SJCRH30 (cell line): ENCODE measurements around the gene MED29. TPM values are rescaled to one million over a fixed set of nuclear protein-coding genes. Genes with fewer than 3 reads are reported as not detected.

Experiments used
- DNase-seq, 2 experiments: peaks; one replicate each; pipeline ENCODE4 v3.0.0-alpha.2; 2015 to 2020
- H3K27ac ChIP-seq: fragments of 250-450 bp; sonication (Bioruptor Pico); 2 replicates; pipeline ENCODE4 v1.5.1; 2020; ENCODE audit warnings: mild to moderate bottlenecking, moderate library complexity
- H3K27me3 ChIP-seq: fragments of 250-450 bp; sonication (Bioruptor Pico); 2 replicates; pipeline ENCODE4 v1.5.1; 2020; ENCODE audit warnings: mild to moderate bottlenecking, moderate library complexity
- H3K36me3 ChIP-seq: fragments of 250-450 bp; sonication (Bioruptor Pico); 2 replicates; pipeline ENCODE4 v1.5.1; 2020; ENCODE audit warnings: mild to moderate bottlenecking, moderate library complexity
- H3K4me1 ChIP-seq: fragments of 250-450 bp; sonication (Bioruptor Pico); 2 replicates; pipeline ENCODE4 v1.5.1; 2020; ENCODE audit warnings: mild to moderate bottlenecking, moderate library complexity
- H3K4me3 ChIP-seq: fragments of 250-450 bp; sonication (Bioruptor Pico); 2 replicates; pipeline ENCODE4 v1.5.1; 2020; ENCODE audit warnings: mild to moderate bottlenecking, moderate library complexity
- H3K9me3 ChIP-seq: fragments of 250-450 bp; sonication (Bioruptor Pico); replicated peaks from 2 replicates; pipeline ENCODE4 v1.5.1; 2020; ENCODE audit warnings: mild to moderate bottlenecking, moderate library complexity
- total RNA-seq: library from RNA; depleted of rRNA; stranded (reverse); fragments of >200 nt; shearing (Covaris generic); gene quantifications from 2 replicates; pipeline ENCODE4 v1.2.3, GENCODE V29; 2014

Gene MED29
- total RNA-seq, 1 experiment from 2014 or later = 31.9 TPM

GRCh38 chr19:39401549-39402345 lies 10.6 kb downstream of the MED29 start:
- Histone ChIP-seq H3K27ac (no peak overlapping the region; the same call in 1 of the 2 replicates), H3K4me1 (peaks cover 12% of the 10 kb centered on the region), H3K9me3 (no peaks in the 10 kb centered on the region), H3K4me3 (peak overlapping the region; percentile 68), H3K36me3 (no peaks in the 10 kb centered on the region), H3K27me3 (no peaks in the 10 kb centered on the region)
- no peak for DNase-seq

DNA sequence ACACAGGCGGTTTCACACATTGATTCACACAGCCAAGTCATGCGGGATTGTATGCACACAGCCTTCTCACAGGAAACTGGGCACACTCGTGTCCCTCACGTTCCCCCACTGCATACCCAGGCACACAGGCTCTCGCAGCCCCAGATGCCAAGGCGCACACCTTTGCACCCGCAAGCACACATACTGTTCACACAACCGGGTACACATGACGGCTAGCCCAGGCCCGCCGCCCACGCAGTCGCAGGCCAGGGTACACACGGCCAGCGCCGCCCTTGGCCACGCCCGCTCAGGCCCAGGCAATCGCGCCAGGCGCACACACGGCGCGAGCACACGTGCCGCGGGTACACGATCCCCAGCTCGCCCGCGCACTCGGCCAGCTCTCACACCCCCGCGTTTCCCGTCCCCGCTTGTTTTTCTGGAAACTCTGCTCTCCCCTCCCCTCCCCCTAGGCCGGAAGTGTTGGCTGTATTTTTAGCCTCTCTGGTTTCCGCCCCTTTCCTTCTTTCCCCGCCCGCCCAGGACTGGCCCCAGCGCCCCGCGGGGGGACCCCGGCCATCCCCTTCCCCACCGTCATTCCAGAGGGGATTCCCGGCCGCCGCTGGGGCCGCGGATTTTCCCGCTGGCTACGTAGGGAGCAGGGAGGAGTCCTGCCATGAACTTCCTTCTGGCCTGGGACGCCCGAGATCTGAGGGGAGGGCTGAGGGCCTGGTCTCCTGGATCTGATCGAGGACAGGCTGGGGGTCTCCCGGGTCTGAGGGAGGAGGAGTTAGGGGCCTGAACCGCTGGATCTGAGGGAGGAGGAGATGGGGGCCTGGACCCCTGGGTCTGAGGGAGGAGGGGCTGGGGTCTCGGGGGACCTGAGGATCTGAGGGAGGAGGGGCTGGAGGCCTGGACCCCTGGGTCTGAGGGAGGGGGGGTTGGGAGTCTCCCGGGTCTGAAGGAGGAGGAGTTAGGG lies 11.4 kb downstream of the MED29 start:
- DNase-seq = peak; percentile 91
- Histone ChIP-seq H3K36me3 (no peaks in the 10 kb centered on the region), H3K4me3 (peak overlapping the region; percentile 68), H3K27me3 (no peaks in the 10 kb centered on the region), H3K4me1 (peaks cover 9% of the 10 kb centered on the region), H3K27ac (peak overlapping the region; percentile 79), H3K9me3 (no peaks in the 10 kb centered on the region)

DNA sequence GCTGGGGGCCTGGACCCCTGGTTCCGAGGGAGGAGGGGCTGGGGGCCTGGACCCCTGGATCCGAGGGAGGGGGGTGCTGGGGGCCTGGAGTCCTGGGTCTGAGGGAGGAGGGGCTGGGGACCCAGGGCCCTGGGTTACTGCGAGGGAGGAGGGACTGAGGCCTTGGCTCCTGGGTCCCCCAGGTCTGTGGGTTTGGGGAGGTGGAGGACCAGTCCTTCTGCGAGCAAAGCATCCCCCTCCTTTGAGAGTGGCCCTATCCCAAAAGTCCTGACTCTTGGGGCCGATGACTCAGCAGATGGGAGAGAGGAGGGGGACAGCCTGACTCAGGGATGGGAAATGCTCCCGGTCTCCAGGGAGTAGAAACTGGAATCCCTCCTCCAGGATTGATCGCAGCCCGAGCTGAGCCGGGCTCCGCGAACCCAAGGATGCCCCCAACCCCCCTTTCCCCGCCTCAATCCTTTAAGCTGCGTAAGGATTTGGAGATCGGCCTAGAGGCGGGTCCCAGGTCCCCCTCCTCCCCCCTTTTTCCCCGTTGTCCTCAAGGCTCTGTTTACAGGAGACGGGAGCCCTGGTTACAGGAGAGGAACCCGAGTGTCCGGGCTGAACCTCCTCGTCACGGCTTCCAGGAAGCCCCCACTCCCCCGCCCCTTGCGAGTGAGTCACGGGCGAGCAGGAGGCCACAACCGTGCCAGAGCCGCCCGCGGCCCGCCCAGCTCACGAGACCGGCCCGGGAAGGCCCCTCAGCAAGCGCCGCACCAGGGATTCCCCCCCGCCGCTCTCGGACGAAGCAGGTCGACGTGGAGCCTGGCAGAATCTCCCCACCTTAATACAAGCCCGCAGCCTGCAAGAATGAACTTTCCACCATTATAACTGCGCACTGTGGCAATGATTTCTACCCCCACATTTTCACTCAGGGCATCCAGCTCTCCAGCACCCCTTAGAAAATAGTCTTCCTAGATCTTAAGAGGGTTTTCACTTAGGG lies 12.4 kb downstream of the MED29 start:
- H3K36me3 ChIP-seq = no peaks in the 10 kb centered on the region
- peak overlapping the region; percentile 79 for H3K27ac ChIP-seq
- H3K4me3 ChIP-seq = peak overlapping the region; percentile 68
- H3K27me3 ChIP-seq = no peaks in the 10 kb centered on the region
- no peaks in the 10 kb centered on the region for H3K9me3 ChIP-seq
- peaks cover 9% of the 10 kb centered on the region for H3K4me1 ChIP-seq
- peak; percentile 95 to 96 for DNase-seq

- no peaks in the 10 kb centered on the region for H3K27me3 ChIP-seq
- H3K36me3 ChIP-seq = no peaks in the 10 kb centered on the region
- no peak overlapping the region for H3K4me3 ChIP-seq
- H3K27ac ChIP-seq = no peak overlapping the region
- DNase-seq = no peak
- peaks cover 15% of the 10 kb centered on the region for H3K4me1 ChIP-seq
- H3K9me3 ChIP-seq = no peaks in the 10 kb centered on the region
Observed at GRCh38 chr19:39405261-39405957, 14.2 kb downstream of the MED29 start.

- no peak overlapping the region; the same call in 1 of the 2 replicates for H3K27ac ChIP-seq
- H3K9me3 ChIP-seq = no peaks in the 10 kb centered on the region
- H3K4me3 ChIP-seq = peak overlapping the region; percentile 96
- peaks cover 18% of the 10 kb centered on the region for H3K4me1 ChIP-seq
- H3K36me3 ChIP-seq = no peaks in the 10 kb centered on the region
- peak in 1 of 2 experiments; percentile 77 for DNase-seq
- H3K27me3 ChIP-seq = no peaks in the 10 kb centered on the region
Observed at GRCh38 chr19:39405958-39406655, 14.9 kb downstream of the MED29 start.

DNA sequence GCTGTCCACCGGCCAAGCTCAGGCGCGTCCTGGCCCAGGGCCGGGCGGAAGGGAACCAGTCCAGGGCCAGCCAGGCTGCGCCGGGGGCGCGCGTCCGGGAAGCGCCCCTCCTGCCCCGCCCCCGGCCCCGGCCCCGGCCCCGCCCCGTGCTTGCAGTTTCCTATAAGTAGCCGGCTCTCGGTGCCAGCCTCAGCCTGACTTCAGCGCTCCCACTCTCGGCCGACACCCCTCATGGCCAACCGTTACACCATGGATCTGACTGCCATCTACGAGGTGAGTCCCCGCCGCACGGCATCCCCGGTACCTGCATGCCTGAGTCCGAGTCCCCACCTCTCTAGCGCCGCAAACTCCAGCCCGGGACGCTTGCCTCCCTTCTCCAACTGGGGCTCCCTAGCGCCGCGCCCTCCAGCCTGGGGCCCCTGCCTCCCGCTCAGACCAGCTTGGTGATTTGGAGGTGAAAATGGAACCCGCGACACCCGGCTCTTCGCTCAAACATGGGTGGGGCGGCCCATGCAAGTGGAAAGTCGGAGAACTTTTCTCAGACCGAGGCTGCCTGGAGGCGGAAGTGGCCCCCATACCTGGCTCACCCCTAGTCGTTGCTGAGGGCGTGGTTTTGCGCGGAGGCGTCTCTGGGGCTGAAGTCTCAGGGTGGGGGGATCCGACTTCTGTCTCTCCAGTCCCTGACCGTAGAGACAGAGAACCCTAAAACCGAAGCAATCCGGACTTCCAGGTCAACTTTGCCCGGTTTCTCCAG lies 15.7 kb downstream of the MED29 start, which contains the start of gene ZFP36:
Gene ZFP36 (plus strand): TSS at position 192 of the 754 bp plus-strand sequence. CDS start 58 bp downstream, at position 250.
- H3K27me3 ChIP-seq = no peaks in the 10 kb centered on the region

DNA sequence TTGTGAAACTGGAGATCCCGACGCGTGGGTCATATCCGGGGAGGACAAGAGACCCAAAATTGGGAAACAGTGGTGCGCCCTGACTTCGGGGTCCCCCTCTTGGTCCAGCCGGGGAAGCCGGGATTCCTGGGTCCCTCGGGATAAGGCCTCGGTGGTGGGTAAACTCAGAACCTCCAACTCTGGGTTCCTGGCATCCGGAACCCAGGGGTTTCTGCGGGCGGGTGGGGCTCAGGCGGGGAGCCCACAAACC lies 16.2 kb downstream of the MED29 start:
- H3K27ac ChIP-seq = no peak overlapping the region; the same call in 1 of the 2 replicates
- H3K4me3 ChIP-seq = peak overlapping the region; percentile 96
- no peaks in the 10 kb centered on the region for H3K9me3 ChIP-seq
- no peaks in the 10 kb centered on the region for H3K27me3 ChIP-seq
- H3K36me3 ChIP-seq = no peaks in the 10 kb centered on the region
- no peak for DNase-seq
- H3K4me1 ChIP-seq = peaks cover 21% of the 10 kb centered on the region

More for the DNA sequence above, 15.7 kb downstream of the MED29 start, which contains the start of gene ZFP36:
- Histone ChIP-seq H3K4me1 (peaks cover 23% of the 10 kb centered on the region), H3K9me3 (no peaks in the 10 kb centered on the region), H3K27ac (peak within 1 kb of the TSS; percentile 32; the same call in 1 of the 2 replicates), H3K36me3 (no peaks in the 10 kb centered on the region), H3K4me3 (peak within 1 kb of the TSS; percentile 96)
- DNase-seq = peak; percentile 83 to 90

DNA sequence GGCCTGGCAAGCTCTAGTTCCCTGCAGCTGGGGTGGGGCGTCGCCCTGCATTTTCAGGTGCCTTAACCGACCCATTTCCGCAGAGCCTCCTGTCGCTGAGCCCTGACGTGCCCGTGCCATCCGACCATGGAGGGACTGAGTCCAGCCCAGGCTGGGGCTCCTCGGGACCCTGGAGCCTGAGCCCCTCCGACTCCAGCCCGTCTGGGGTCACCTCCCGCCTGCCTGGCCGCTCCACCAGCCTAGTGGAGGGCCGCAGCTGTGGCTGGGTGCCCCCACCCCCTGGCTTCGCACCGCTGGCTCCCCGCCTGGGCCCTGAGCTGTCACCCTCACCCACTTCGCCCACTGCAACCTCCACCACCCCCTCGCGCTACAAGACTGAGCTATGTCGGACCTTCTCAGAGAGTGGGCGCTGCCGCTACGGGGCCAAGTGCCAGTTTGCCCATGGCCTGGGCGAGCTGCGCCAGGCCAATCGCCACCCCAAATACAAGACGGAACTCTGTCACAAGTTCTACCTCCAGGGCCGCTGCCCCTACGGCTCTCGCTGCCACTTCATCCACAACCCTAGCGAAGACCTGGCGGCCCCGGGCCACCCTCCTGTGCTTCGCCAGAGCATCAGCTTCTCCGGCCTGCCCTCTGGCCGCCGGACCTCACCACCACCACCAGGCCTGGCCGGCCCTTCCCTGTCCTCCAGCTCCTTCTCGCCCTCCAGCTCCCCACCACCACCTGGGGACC lies 16.6 kb downstream of the MED29 start:
- DNase-seq = no peak
- Histone ChIP-seq H3K27me3 (no peaks in the 10 kb centered on the region), H3K4me1 (peaks cover 19% of the 10 kb centered on the region), H3K9me3 (no peaks in the 10 kb centered on the region), H3K36me3 (no peaks in the 10 kb centered on the region), H3K4me3 (peak overlapping the region; percentile 96), H3K27ac (no peak overlapping the region)

GRCh38 chr19:39408392-39409207 lies 17.4 kb downstream of the MED29 start:
- no peak overlapping the region for H3K27ac ChIP-seq
- no peaks in the 10 kb centered on the region for H3K27me3 ChIP-seq
- H3K36me3 ChIP-seq = no peaks in the 10 kb centered on the region
- no peak overlapping the region for H3K4me3 ChIP-seq
- DNase-seq = no peak
- no peaks in the 10 kb centered on the region for H3K9me3 ChIP-seq
- peaks cover 19% of the 10 kb centered on the region for H3K4me1 ChIP-seq

- Histone ChIP-seq H3K4me1 (peaks cover 14% of the 10 kb centered on the region), H3K27ac (peak overlapping the region; percentile 49), H3K9me3 (no peaks in the 10 kb centered on the region), H3K36me3 (no peaks in the 10 kb centered on the region), H3K27me3 (no peaks in the 10 kb centered on the region), H3K4me3 (peak overlapping the region; percentile 64)
- peak; percentile 61 to 70 for DNase-seq
Observed at GRCh38 chr19:39409208-39410016, 18.2 kb downstream of the MED29 start.
